ENCODE measurements around the gene DNMBP.

Gene DNMBP

DNA sequence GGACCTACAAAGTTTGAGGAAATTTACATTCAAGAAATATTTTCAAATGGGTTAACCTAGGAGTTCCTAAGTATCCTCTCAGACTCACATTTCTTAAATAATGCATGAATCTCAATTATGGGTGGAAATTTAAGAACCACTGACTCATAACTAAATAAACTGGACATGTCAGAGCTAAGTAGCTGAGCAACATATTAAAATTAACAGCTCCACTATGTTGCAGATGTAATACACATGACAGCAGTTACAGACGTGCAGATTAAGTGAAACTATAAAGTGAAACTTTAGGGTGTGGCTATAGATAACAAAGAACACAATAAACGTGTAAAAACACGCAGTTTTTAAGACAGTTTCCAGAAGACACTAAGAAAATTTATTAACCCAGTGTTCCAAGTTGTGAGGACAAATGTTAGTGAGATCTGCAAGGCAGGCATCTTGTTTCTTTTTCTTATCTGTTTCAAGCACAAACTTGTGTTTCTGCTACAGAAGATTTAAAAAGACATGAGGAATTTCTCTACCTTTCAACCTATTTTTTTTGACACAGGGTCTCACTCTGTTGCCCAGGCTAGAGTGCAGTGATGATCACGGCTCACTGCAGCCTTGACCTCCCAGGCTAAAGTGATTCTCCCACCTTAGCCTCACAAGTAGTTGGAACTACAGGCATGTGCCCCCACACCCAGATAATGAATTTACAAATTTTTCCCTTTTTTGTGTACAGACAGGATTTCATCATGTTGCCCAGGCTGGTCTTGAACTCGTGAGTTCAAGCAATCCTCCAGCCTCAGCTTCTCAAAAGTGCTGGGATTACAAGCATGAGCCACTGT, 25.3 kb downstream of the DNMBP start:
- Histone ChIP-seq H3K79me2 (ENCODE audit: low read length) (no peaks in the 10 kb centered on the region), H3K27ac (ENCODE audit: low read length) (no peak overlapping the region)

DNA sequence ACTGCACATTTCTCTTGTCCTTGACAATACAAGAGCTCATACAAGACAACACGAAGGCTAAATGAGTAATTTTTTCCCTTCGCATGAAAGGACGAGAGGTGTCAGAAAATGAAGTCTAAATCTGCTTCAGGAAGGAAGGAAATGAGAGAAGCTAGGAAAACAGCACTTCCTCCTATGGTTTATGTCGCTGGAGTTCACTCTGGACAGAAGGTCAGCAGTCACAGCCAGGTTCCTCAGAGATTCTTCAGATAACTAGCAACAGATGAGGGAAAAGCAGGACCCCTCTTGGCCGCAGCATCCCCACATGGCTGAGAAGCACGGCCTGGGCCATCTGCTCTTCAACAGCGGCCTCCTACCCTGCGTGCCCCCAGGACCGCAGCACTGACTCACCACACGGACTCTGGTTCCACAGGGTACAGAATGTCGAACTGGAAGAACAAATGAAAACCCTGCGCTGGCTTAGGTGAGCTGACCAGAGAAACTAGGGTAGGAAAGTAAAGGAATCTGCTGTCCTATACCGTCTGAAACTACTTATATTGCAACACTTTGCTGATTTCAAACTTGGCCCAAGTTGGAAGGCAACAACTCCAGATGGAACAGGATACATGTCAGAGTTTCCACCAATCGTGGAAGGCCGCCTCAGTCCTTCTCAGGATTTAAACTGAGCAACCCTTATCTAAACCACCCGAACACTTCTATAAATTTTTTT, 26.3 kb downstream of the DNMBP start:
- Histone ChIP-seq H3K4me3 (ENCODE audit: low read length) (no peak overlapping the region), H3K27me3 (replicated peaks; ENCODE audit: insufficient read depth, low read length) (no peaks in the 10 kb centered on the region), H3K9ac (ENCODE audit: low read length) (no peak overlapping the region), H3K79me2 (ENCODE audit: low read length) (no peaks in the 10 kb centered on the region), H3K9me2 (replicated peaks; ENCODE audit: insufficient read depth, low read length) (no peaks in the 10 kb centered on the region), H3K36me3 (replicated peaks; ENCODE audit: insufficient read depth, low read length) (no peaks in the 10 kb centered on the region), H3K4me2 (ENCODE audit: low read depth, low read length) (no peak overlapping the region), H3K9me3 (replicated peaks; ENCODE audit: insufficient read depth, low read length) (no peaks in the 10 kb centered on the region), H4K20me1 (ENCODE audit: insufficient read depth, low read length) (no peaks in the 10 kb centered on the region), H3K27ac (ENCODE audit: low read length) (no peak overlapping the region), H3K4me1 (ENCODE audit: low read length) (no peaks in the 10 kb centered on the region), H2AFZ (ENCODE audit: low read length) (no peak overlapping the region), H3F3A (ENCODE audit: insufficient read depth, low read length) (no peaks in the 10 kb centered on the region)
- TF ChIP-seq EZH2phosphoT487 (IDR thresholded peaks at IDR 0.05; ENCODE audit: low read length), result no peak
- no peak for TF ChIP-seq EZH2 (optimal IDR thresholded peaks at IDR 0.05; ENCODE audit: low read depth, low read length)
- TF ChIP-seq, protein P1, sequence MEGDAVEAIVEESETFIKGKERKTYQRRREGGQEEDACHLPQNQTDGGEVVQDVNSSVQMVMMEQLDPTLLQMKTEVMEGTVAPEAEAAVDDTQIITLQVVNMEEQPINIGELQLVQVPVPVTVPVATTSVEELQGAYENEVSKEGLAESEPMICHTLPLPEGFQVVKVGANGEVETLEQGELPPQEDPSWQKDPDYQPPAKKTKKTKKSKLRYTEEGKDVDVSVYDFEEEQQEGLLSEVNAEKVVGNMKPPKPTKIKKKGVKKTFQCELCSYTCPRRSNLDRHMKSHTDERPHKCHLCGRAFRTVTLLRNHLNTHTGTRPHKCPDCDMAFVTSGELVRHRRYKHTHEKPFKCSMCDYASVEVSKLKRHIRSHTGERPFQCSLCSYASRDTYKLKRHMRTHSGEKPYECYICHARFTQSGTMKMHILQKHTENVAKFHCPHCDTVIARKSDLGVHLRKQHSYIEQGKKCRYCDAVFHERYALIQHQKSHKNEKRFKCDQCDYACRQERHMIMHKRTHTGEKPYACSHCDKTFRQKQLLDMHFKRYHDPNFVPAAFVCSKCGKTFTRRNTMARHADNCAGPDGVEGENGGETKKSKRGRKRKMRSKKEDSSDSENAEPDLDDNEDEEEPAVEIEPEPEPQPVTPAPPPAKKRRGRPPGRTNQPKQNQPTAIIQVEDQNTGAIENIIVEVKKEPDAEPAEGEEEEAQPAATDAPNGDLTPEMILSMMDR (IDR thresholded peaks at IDR 0.05; ENCODE audit: low read length), result no peak
- no peak for DNase-seq

More for the DNA sequence above, 25.3 kb downstream of the DNMBP start:
- Histone ChIP-seq H4K20me1 (ENCODE audit: insufficient read depth, low read length) (no peaks in the 10 kb centered on the region), H3K27me3 (replicated peaks; ENCODE audit: insufficient read depth, low read length) (no peaks in the 10 kb centered on the region), H3K9me3 (replicated peaks; ENCODE audit: insufficient read depth, low read length) (no peaks in the 10 kb centered on the region), H3K4me2 (ENCODE audit: low read depth, low read length) (peak overlapping the region; percentile 41), H3K4me3 (ENCODE audit: low read length) (no peak overlapping the region), H3K36me3 (replicated peaks; ENCODE audit: insufficient read depth, low read length) (no peaks in the 10 kb centered on the region), H2AFZ (ENCODE audit: low read length) (no peak overlapping the region), H3F3A (ENCODE audit: insufficient read depth, low read length) (no peaks in the 10 kb centered on the region), H3K9me2 (replicated peaks; ENCODE audit: insufficient read depth, low read length) (no peaks in the 10 kb centered on the region), H3K4me1 (ENCODE audit: low read length) (no peaks in the 10 kb centered on the region), H3K9ac (ENCODE audit: low read length) (no peak overlapping the region)
- DNase-seq, result peak; percentile 43
- TF ChIP-seq EZH2phosphoT487 (IDR thresholded peaks at IDR 0.05; ENCODE audit: low read length), result no peak
- TF ChIP-seq EZH2 (optimal IDR thresholded peaks at IDR 0.05; ENCODE audit: low read depth, low read length), result no peak
- TF ChIP-seq, protein P1 (IDR thresholded peaks at IDR 0.05; ENCODE audit: low read length), result no peak

DNA sequence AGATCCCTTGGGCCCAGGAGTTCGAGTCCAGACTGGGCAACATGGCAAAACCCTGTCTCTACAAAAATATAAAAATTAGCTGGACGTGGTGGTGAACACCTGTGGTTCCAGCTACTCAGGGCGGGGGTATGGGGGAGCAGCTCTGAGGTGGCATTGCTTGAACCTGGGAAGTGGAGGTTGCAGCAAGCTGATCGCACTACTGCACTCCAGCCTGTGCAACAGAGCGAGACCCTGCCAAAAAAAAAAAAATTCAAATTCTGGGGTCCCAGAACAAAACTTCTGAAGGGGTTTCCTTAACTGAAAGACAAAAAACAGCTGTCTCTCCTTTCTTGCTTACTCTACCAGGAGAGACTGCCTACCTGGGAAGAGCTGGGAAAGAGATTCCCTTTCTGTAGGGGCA, 27.0 kb downstream of the DNMBP start:
- no peak for TF ChIP-seq EZH2phosphoT487 (IDR thresholded peaks at IDR 0.05; ENCODE audit: low read length)
- TF ChIP-seq, protein P1 (IDR thresholded peaks at IDR 0.05; ENCODE audit: low read length), result no peak
- no peak for TF ChIP-seq EZH2 (optimal IDR thresholded peaks at IDR 0.05; ENCODE audit: low read depth, low read length)
- no peaks in the 10 kb centered on the region for H3K79me2 ChIP-seq (ENCODE audit: low read length)
- H3K36me3 ChIP-seq (replicated peaks; ENCODE audit: insufficient read depth, low read length), result no peaks in the 10 kb centered on the region
- no peak overlapping the region for H3K4me3 ChIP-seq (ENCODE audit: low read length)
- H3K27ac ChIP-seq (ENCODE audit: low read length), result no peak overlapping the region
- H3K9me2 ChIP-seq (replicated peaks; ENCODE audit: insufficient read depth, low read length), result no peaks in the 10 kb centered on the region
- no peaks in the 10 kb centered on the region for H3K4me1 ChIP-seq (ENCODE audit: low read length)
- DNase-seq, result no peak
- no peak overlapping the region for H2AFZ ChIP-seq (ENCODE audit: low read length)
- no peaks in the 10 kb centered on the region for H3K9me3 ChIP-seq (replicated peaks; ENCODE audit: insufficient read depth, low read length)
- H3K4me2 ChIP-seq (ENCODE audit: low read depth, low read length), result no peak overlapping the region
- H4K20me1 ChIP-seq (ENCODE audit: insufficient read depth, low read length), result no peaks in the 10 kb centered on the region
- no peaks in the 10 kb centered on the region for H3F3A ChIP-seq (ENCODE audit: insufficient read depth, low read length)
- H3K27me3 ChIP-seq (replicated peaks; ENCODE audit: insufficient read depth, low read length), result no peaks in the 10 kb centered on the region
- no peak overlapping the region for H3K9ac ChIP-seq (ENCODE audit: low read length)
